Measurements from ENCODE around the gene GRB10. TPM values are rescaled to one million over a fixed set of nuclear protein-coding genes. Genes with fewer than 3 reads are reported as not detected.

The GRB10 gene
- total RNA-seq, 4 donors from 2014 or later: 28.5 to 58.0 (median 53.0) TPM

DNA sequence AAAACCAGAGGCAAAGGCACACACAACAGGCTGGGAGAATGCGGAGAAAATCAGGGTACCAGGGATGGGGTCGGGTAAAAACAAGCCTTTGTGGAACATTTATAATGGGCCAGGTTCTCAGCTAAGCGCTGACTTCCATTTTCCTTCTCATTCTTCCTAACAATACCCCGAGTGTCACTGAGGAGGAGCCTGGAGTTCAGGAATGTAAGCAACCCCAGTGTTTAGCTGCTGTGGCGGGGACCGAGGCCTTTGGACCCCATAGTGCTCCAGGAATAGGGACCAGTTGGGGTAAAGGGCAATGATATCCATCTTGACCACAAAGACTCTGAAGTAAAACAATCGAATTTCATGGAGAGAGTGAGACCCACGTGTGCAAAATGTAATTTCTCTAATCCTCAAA, 34.2 kb downstream of the GRB10 start:
- Histone ChIP-seq H3K27ac (no peak overlapping the region), H3K27me3 (no peaks in the 10 kb centered on the region), H3K4me1 (peaks cover 0 to 8% (median 0%) of the 10 kb centered on the region in 3 donors), H3K9me3 (no peaks in the 10 kb centered on the region), H3K36me3 (peaks cover 0 to 25% of the 10 kb centered on the region in 2 donors), H3K4me3 (no peak overlapping the region)
- TF ChIP-seq POLR2AphosphoS5 (IDR thresholded peaks at IDR 0.05): no peak
- TF ChIP-seq, protein P1, sequence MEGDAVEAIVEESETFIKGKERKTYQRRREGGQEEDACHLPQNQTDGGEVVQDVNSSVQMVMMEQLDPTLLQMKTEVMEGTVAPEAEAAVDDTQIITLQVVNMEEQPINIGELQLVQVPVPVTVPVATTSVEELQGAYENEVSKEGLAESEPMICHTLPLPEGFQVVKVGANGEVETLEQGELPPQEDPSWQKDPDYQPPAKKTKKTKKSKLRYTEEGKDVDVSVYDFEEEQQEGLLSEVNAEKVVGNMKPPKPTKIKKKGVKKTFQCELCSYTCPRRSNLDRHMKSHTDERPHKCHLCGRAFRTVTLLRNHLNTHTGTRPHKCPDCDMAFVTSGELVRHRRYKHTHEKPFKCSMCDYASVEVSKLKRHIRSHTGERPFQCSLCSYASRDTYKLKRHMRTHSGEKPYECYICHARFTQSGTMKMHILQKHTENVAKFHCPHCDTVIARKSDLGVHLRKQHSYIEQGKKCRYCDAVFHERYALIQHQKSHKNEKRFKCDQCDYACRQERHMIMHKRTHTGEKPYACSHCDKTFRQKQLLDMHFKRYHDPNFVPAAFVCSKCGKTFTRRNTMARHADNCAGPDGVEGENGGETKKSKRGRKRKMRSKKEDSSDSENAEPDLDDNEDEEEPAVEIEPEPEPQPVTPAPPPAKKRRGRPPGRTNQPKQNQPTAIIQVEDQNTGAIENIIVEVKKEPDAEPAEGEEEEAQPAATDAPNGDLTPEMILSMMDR (IDR thresholded peaks at IDR 0.05): no peak
- no peak for TF ChIP-seq POLR2A (IDR thresholded peaks at IDR 0.05)
- no peak for TF ChIP-seq EP300 (IDR thresholded peaks at IDR 0.05)
- 88 to 91% methylated on average over 7 to 8 of the region's 8 CpGs for WGBS, 2 donors (ENCODE audit: low coverage in 1 of 2)
- ATAC-seq: no peak

DNA sequence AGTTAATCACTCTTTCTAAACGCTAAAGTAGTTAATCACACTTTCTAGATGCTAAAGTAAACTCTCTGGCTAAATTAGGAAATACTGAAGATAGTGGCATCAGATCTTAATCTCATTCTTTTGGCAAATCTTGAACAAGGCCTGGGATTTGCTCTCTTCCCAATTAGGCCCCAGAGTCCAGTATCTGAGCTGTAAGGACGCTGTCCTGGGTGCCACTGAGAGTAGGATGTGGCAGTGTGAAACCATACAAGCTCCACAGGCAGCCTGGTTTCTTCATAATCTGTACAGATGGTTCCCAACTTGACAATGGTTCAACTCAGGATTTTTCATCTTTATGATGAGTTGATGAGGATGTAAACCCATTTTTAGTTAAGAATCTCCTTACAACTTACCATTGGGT, 36.9 kb downstream of the GRB10 start:
- Histone ChIP-seq H3K4me3 (no peak overlapping the region), H3K27ac (no peak overlapping the region), H3K9me3 (no peaks in the 10 kb centered on the region), H3K27me3 (no peaks in the 10 kb centered on the region), H3K36me3 (peaks cover 0 to 24% of the 10 kb centered on the region in 2 donors), H3K4me1 (peaks cover 0 to 8% (median 0%) of the 10 kb centered on the region in 3 donors)
- ATAC-seq: no peak
- 31 to 61% methylated on average over 1 to 2 of the region's 2 CpGs for WGBS, 2 donors (ENCODE audit: low coverage in 1 of 2)
- TF ChIP-seq, protein P1 (IDR thresholded peaks at IDR 0.05): no peak
- no peak for TF ChIP-seq POLR2A (IDR thresholded peaks at IDR 0.05)
- TF ChIP-seq POLR2AphosphoS5 (IDR thresholded peaks at IDR 0.05): no peak

DNA sequence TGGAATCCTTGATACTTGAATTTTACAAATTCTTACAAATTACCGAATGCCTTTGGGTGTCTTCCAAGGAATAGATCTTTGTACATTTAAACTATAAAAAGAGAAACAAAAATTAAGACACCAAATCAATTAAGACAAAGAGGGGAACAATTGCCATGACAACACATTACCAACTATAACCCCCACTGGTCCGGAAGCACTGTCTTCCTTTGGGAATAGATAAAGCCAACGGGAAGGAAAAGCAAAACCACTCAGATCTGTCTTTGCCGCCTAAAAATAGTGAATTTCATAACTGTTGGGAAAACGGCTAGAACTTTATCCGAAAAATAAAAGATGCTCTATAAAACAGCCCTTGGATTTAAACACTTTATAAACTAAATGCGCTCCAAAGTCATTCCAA, 37.4 kb downstream of the GRB10 start:
- ATAC-seq: no peak
- peaks cover 0 to 8% (median 0%) of the 10 kb centered on the region in 3 donors for H3K4me1 ChIP-seq

DNA sequence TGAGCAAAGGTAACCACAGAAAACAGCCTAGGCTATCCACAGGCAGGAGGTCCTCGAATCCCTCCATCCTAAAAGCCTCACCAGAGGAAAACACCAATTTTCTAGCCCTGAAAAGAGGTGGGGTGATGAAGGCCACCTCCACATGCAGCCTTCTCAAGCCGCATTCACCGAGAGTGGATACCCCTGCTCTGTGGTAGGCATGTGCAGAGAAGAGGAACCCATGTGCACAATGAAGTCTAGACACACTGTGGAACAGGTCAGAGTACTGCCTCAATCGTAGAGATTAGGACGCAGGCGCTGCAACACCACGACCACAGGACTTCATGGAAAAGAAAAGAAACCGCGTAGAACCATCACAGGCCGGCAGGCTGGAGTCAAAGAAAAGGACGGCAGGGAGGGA, 38.8 kb downstream of the GRB10 start:
- 93 to 99% methylated on average over 8 to 11 of the region's 11 CpGs for WGBS, 2 donors (ENCODE audit: low coverage in 1 of 2)
- Histone ChIP-seq H3K4me3 (no peak overlapping the region), H3K9me3 (no peaks in the 10 kb centered on the region), H3K27me3 (no peaks in the 10 kb centered on the region), H3K4me1 (peaks cover 0 to 9% (median 0%) of the 10 kb centered on the region in 3 donors), H3K36me3 (peaks cover 0 to 24% of the 10 kb centered on the region in 2 donors), H3K27ac (no peak overlapping the region)
- ATAC-seq: no peak
- TF ChIP-seq EP300 (IDR thresholded peaks at IDR 0.05): no peak
- TF ChIP-seq POLR2AphosphoS5 (IDR thresholded peaks at IDR 0.05): no peak
- TF ChIP-seq POLR2A (IDR thresholded peaks at IDR 0.05): no peak
- TF ChIP-seq, protein P1 (IDR thresholded peaks at IDR 0.05): no peak

More for the DNA sequence above, 37.4 kb downstream of the GRB10 start:
- Histone ChIP-seq H3K27ac (no peak overlapping the region), H3K27me3 (no peaks in the 10 kb centered on the region), H3K4me3 (no peak overlapping the region), H3K9me3 (no peaks in the 10 kb centered on the region), H3K36me3 (peaks cover 0 to 24% of the 10 kb centered on the region in 2 donors)
- 72 to 87% methylated on average over 7 of the region's 7 CpGs for WGBS, 2 donors (ENCODE audit: low coverage in 1 of 2)
- TF ChIP-seq POLR2AphosphoS5 (IDR thresholded peaks at IDR 0.05) (no peak), POLR2A (IDR thresholded peaks at IDR 0.05) (no peak), EP300 (IDR thresholded peaks at IDR 0.05) (no peak)
- TF ChIP-seq, protein P1 (IDR thresholded peaks at IDR 0.05): no peak

DNA sequence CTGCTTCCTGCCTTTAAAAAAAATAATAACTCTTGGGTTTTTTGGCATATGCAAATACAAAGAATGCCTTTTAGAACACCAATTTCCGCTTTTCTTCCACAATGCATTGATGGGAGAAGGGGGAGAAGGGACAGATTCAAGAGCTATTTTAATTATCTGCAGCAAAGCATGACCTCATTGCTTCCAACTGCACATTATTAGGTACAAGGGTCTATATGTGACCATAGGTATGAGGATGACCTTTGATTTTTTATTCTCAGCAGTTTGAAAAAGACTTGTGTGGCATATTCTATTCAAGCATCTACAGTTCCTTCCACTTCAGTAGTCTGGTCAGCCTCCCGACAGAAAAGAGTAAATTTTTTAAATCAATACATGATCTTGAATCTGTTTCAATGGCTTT, 39.7 kb downstream of the GRB10 start:
- Histone ChIP-seq H3K4me1 (peaks cover 0 to 9% (median 0%) of the 10 kb centered on the region in 3 donors), H3K4me3 (no peak overlapping the region), H3K9me3 (no peaks in the 10 kb centered on the region), H3K27ac (no peak overlapping the region), H3K27me3 (no peaks in the 10 kb centered on the region), H3K36me3 (peaks cover 0 to 21% of the 10 kb centered on the region in 2 donors)
- 85 to 93% methylated on average over 1 to 2 of the region's 2 CpGs for WGBS, 2 donors (ENCODE audit: low coverage in 1 of 2)
- no peak for ATAC-seq
- TF ChIP-seq, protein P1 (IDR thresholded peaks at IDR 0.05): no peak
- TF ChIP-seq POLR2A (IDR thresholded peaks at IDR 0.05) (no peak), EP300 (IDR thresholded peaks at IDR 0.05) (no peak), POLR2AphosphoS5 (IDR thresholded peaks at IDR 0.05) (no peak)

All from gastroesophageal sphincter (tissue), 4 donors.